Stimulated activated memory B cell treated with anti-CD40 and anti-IgM and Interleukin-4, amounts not matched to agents 10 μg/mL and 1 μg/mL and 100 μg/mL, for 72 hours (primary cell): ENCODE data around the gene HYI.

ENCODE experiments used
- ATAC-seq: fragments of 150-1000 bp; cut with Tn5 transposase; 2 replicates; pipeline ENCODE4 v1.10.0; 2021
- H3K27ac Mint-ChIP-seq: one replicate; pipeline ENCODE4 v1.8.0; 2022; ENCODE audit warnings: mild to moderate bottlenecking, mixed read lengths
- H3K27me3 Mint-ChIP-seq: one replicate; pipeline ENCODE4 v1.8.0; 2022; ENCODE audit warnings: mixed read lengths
- H3K36me3 Mint-ChIP-seq: one replicate; pipeline ENCODE4 v1.8.0; 2022; ENCODE audit warnings: mixed read lengths
- H3K4me1 Mint-ChIP-seq: one replicate; pipeline ENCODE4 v1.8.0; 2022; ENCODE audit warnings: mixed read lengths
- H3K4me3 Mint-ChIP-seq: one replicate; pipeline ENCODE4 v1.8.0; 2022; ENCODE audit warnings: mild to moderate bottlenecking, moderate library complexity, mixed read lengths
- H3K9me3 Mint-ChIP-seq: one replicate; pipeline ENCODE4 v1.8.0; 2022; ENCODE audit warnings: mixed read lengths

The HYI gene

GRCh38 chr1:43451701-43452532 is 1.8 kb downstream of the HYI start:
- H3K27ac Mint-ChIP-seq, result no peak overlapping the region
- ATAC-seq, result no peak
- H3K4me3 Mint-ChIP-seq, result no peak overlapping the region
- H3K9me3 Mint-ChIP-seq, result no peaks in the 10 kb centered on the region
- no peaks in the 10 kb centered on the region for H3K27me3 Mint-ChIP-seq
- peaks cover 46% of the 10 kb centered on the region for H3K36me3 Mint-ChIP-seq
- peaks cover 18% of the 10 kb centered on the region for H3K4me1 Mint-ChIP-seq

- H3K27ac Mint-ChIP-seq, result no peak overlapping the region
- ATAC-seq, result no peak
- H3K4me3 Mint-ChIP-seq, result no peak overlapping the region
- no peaks in the 10 kb centered on the region for H3K9me3 Mint-ChIP-seq
- peaks cover 51% of the 10 kb centered on the region for H3K36me3 Mint-ChIP-seq
- no peaks in the 10 kb centered on the region for H3K27me3 Mint-ChIP-seq
- peaks cover 18% of the 10 kb centered on the region for H3K4me1 Mint-ChIP-seq
Observed at GRCh38 chr1:43451157-43451591, 2.6 kb downstream of the HYI start.

GRCh38 chr1:43450251-43450941 is 3.3 kb downstream of the HYI start:
- peaks cover 58% of the 10 kb centered on the region for H3K36me3 Mint-ChIP-seq
- no peaks in the 10 kb centered on the region for H3K27me3 Mint-ChIP-seq
- no peak overlapping the region for H3K4me3 Mint-ChIP-seq
- H3K4me1 Mint-ChIP-seq, result peaks cover 18% of the 10 kb centered on the region
- no peaks in the 10 kb centered on the region for H3K9me3 Mint-ChIP-seq
- no peak overlapping the region for H3K27ac Mint-ChIP-seq
- ATAC-seq, result no peak

GRCh38 chr1:43449708-43450069 is 4.0 kb downstream of the HYI start:
- no peaks in the 10 kb centered on the region for H3K9me3 Mint-ChIP-seq
- H3K4me3 Mint-ChIP-seq, result no peak overlapping the region
- ATAC-seq, result no peak
- no peak overlapping the region for H3K27ac Mint-ChIP-seq
- H3K4me1 Mint-ChIP-seq, result peaks cover 17% of the 10 kb centered on the region
- peaks cover 65% of the 10 kb centered on the region for H3K36me3 Mint-ChIP-seq
- H3K27me3 Mint-ChIP-seq, result no peaks in the 10 kb centered on the region

- Mint-ChIP-seq H3K36me3 (peaks cover 69% of the 10 kb centered on the region), H3K4me3 (no peak overlapping the region), H3K27ac (no peak overlapping the region)
Observed at GRCh38 chr1:43448955-43449707, 4.6 kb downstream of the HYI start.

GRCh38 chr1:43447891-43448708 is 5.6 kb downstream of the HYI start:
- no peak overlapping the region for H3K27ac Mint-ChIP-seq
- peaks cover 78% of the 10 kb centered on the region for H3K36me3 Mint-ChIP-seq
- no peak for ATAC-seq
- H3K4me3 Mint-ChIP-seq, result no peak overlapping the region
- H3K4me1 Mint-ChIP-seq, result peaks cover 9% of the 10 kb centered on the region
- H3K9me3 Mint-ChIP-seq, result no peaks in the 10 kb centered on the region
- no peaks in the 10 kb centered on the region for H3K27me3 Mint-ChIP-seq

More at GRCh38 chr1:43448955-43449707, 4.6 kb downstream of the HYI start:
- H3K27me3 Mint-ChIP-seq, result no peaks in the 10 kb centered on the region
- no peak for ATAC-seq
- H3K9me3 Mint-ChIP-seq, result no peaks in the 10 kb centered on the region
- peaks cover 11% of the 10 kb centered on the region for H3K4me1 Mint-ChIP-seq

- ATAC-seq, result no peak
- Mint-ChIP-seq H3K27me3 (no peaks in the 10 kb centered on the region), H3K4me3 (no peak overlapping the region), H3K4me1 (no peaks in the 10 kb centered on the region), H3K9me3 (no peaks in the 10 kb centered on the region), H3K36me3 (peaks cover 75% of the 10 kb centered on the region), H3K27ac (no peak overlapping the region)
Observed at GRCh38 chr1:43446881-43447835, 6.6 kb downstream of the HYI start.

- Mint-ChIP-seq H3K27me3 (no peaks in the 10 kb centered on the region), H3K4me1 (no peaks in the 10 kb centered on the region), H3K27ac (no peak overlapping the region), H3K4me3 (no peak overlapping the region), H3K9me3 (no peaks in the 10 kb centered on the region), H3K36me3 (peaks cover 75% of the 10 kb centered on the region)
- no peak for ATAC-seq
Observed at GRCh38 chr1:43446388-43446740, 7.4 kb downstream of the HYI start.

- H3K9me3 Mint-ChIP-seq, result no peaks in the 10 kb centered on the region
- peaks cover 74% of the 10 kb centered on the region for H3K36me3 Mint-ChIP-seq
- no peak for ATAC-seq
- H3K27ac Mint-ChIP-seq, result no peak overlapping the region
- no peaks in the 10 kb centered on the region for H3K27me3 Mint-ChIP-seq
- no peaks in the 10 kb centered on the region for H3K4me1 Mint-ChIP-seq
- H3K4me3 Mint-ChIP-seq, result no peak overlapping the region
Observed at GRCh38 chr1:43445606-43446387, 7.9 kb downstream of the HYI start.

- Mint-ChIP-seq H3K27me3 (no peaks in the 10 kb centered on the region), H3K27ac (no peak overlapping the region)
Observed at GRCh38 chr1:43444836-43445235, 8.9 kb downstream of the HYI start.

GRCh38 chr1:43444151-43444828 is 9.4 kb downstream of the HYI start:
- Mint-ChIP-seq H3K9me3 (no peaks in the 10 kb centered on the region), H3K27ac (no peak overlapping the region), H3K27me3 (no peaks in the 10 kb centered on the region), H3K4me1 (no peaks in the 10 kb centered on the region), H3K4me3 (no peak overlapping the region), H3K36me3 (peaks cover 77% of the 10 kb centered on the region)
- no peak for ATAC-seq

More at GRCh38 chr1:43444836-43445235, 8.9 kb downstream of the HYI start:
- peaks cover 74% of the 10 kb centered on the region for H3K36me3 Mint-ChIP-seq
- no peaks in the 10 kb centered on the region for H3K9me3 Mint-ChIP-seq
- H3K4me3 Mint-ChIP-seq, result no peak overlapping the region
- ATAC-seq, result no peak
- H3K4me1 Mint-ChIP-seq, result no peaks in the 10 kb centered on the region

GRCh38 chr1:43443197-43443946 is 10.4 kb downstream of the HYI start:
- H3K4me1 Mint-ChIP-seq, result no peaks in the 10 kb centered on the region
- H3K27ac Mint-ChIP-seq, result no peak overlapping the region
- no peaks in the 10 kb centered on the region for H3K9me3 Mint-ChIP-seq
- no peak for ATAC-seq
- H3K36me3 Mint-ChIP-seq, result peaks cover 76% of the 10 kb centered on the region
- no peaks in the 10 kb centered on the region for H3K27me3 Mint-ChIP-seq
- H3K4me3 Mint-ChIP-seq, result no peak overlapping the region
